ENCODE measurements around the gene TRAPPC3L. TPM values are rescaled to one million over a fixed set of nuclear protein-coding genes. Genes with fewer than 3 reads are reported as not detected.

The TRAPPC3L gene
- total RNA-seq, 1 donor = 0.45 TPM

DNA sequence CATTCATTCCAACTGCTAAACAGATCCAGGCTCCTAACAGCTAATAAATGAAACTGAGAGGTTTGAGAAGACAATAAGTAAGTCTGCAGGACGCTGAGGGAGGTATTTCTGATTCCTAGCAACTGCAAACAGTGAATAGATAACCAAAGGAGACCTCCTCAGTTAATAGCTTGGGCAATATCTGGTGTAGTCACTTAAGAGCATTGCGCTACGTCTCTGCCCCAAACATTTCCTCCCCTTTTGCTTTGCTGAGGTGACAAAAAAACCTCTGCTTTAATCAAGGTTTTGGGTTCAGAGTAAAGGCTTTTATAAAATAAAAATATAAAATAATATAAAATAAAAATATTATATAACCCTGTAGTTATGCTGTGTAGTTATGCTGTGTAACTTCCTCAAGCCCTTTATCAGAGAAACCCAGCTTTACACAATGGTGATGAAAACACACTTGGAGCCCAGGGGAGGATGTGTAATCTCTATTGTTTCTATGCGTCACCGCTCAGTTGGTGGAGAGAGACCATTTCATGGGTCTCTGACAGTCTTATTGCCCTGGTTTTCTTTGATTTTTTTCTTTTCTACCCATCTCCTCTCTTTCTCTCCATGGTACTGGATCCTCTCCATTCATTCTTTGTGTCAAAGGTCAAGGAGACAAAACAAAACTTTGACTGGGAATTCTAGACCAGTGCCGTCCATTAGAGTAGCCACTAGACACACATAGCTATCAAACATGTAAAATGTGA lies 53.0 kb downstream of the TRAPPC3L start:
- H3K4me3 ChIP-seq (ENCODE audit: low read depth, low read length) = no peak overlapping the region
- TF ChIP-seq, protein P1, sequence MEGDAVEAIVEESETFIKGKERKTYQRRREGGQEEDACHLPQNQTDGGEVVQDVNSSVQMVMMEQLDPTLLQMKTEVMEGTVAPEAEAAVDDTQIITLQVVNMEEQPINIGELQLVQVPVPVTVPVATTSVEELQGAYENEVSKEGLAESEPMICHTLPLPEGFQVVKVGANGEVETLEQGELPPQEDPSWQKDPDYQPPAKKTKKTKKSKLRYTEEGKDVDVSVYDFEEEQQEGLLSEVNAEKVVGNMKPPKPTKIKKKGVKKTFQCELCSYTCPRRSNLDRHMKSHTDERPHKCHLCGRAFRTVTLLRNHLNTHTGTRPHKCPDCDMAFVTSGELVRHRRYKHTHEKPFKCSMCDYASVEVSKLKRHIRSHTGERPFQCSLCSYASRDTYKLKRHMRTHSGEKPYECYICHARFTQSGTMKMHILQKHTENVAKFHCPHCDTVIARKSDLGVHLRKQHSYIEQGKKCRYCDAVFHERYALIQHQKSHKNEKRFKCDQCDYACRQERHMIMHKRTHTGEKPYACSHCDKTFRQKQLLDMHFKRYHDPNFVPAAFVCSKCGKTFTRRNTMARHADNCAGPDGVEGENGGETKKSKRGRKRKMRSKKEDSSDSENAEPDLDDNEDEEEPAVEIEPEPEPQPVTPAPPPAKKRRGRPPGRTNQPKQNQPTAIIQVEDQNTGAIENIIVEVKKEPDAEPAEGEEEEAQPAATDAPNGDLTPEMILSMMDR (IDR thresholded peaks at IDR 0.05; ENCODE audit: insufficient read depth, low read length) = no peak
- DNase-seq (ENCODE audit: low read depth) = peak; percentile 76

DNA sequence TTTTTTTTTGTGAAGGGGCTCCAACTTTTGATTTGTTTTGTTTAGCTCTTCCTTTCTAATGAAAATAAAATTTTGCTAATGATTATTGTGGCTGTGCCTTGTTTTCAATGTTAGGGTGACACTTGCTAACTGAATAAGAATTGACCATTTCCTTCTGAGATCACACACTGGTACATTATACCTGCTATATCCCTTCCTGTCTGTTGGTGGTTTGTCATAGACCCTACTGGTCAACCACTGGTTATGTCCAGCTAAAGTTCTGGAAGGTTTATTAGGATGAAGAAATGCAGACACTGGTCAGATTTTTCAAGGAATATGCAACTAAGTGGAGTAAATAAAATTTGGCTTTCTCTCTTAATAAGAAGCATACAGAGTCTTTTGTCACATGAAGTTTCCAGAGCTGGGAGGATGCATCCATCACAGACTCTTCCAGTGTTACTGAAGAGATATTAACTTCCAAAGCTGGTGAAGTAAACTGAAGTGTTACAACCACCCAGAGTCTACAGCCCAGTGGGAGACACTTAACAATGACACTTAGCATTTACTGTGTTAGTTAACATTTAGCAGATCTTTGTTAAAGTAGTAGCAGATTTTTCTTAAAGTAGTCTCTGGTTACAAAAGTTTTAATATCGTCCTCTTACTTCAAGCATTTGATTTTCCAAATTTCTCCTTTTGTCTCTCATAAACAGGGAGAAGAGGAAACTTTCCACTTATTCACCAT lies 53.7 kb downstream of the TRAPPC3L start:
- no peak overlapping the region for H3K4me3 ChIP-seq (ENCODE audit: low read depth, low read length)
- TF ChIP-seq, protein P1 (IDR thresholded peaks at IDR 0.05; ENCODE audit: insufficient read depth, low read length) = no peak

DNA sequence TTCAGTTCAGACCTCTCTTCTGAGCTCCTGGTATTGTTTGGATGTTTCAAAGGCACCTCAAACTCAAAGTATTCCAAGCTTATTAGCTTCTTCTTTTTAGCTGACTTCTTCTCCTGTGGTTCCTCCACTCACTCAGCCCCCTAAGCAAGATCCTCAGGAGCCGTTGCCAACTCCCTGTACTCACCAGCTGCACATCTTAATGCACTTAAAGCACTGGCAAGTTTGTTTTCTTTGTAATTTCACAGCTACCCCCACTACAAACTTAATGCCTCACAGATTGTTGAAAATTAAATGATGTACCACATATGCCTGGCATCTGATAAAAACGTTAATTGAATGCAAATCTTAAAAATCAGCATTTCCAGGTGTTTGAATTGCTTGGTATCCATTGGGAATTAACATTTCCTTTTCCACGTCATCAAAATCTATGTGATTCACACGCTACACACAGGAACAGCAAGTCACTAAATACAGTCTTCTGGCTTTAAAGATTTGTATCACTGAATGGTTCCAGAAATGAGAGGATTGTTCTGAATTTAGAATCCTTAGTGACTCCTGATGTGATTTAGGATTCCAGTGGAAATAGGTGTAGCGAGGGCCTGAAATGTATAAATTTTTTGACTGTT lies 59.8 kb downstream of the TRAPPC3L start:
- peak; percentile 45 for DNase-seq (ENCODE audit: low read depth)
- H3K4me3 ChIP-seq (ENCODE audit: low read depth, low read length) = no peak overlapping the region
- TF ChIP-seq, protein P1 (IDR thresholded peaks at IDR 0.05; ENCODE audit: insufficient read depth, low read length) = no peak

More for the DNA sequence above, 53.7 kb downstream of the TRAPPC3L start:
- no peak for DNase-seq (ENCODE audit: low read depth)

DNA sequence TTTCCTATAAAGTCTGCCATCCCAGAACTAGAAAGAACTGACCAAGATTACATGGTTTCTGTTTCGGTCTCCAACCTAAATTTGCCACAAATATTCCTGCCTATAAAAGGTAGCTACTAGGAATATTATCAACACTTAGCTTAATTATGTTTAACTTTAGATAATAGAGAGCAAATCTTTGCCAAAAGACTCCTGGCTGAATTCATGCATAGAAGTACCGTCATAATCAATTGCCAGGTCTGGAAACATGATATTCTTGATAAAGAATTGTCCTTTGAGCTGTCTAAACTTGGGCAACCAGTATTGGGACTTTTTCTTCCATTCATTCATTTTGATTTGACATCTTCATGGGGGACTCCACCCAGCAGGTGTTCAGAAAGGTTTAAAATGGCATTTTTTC lies 61.9 kb downstream of the TRAPPC3L start:
- TF ChIP-seq, protein P1 (IDR thresholded peaks at IDR 0.05; ENCODE audit: insufficient read depth, low read length) = no peak
- DNase-seq (ENCODE audit: low read depth) = no peak
- no peak overlapping the region for H3K4me3 ChIP-seq (ENCODE audit: low read depth, low read length)

DNA sequence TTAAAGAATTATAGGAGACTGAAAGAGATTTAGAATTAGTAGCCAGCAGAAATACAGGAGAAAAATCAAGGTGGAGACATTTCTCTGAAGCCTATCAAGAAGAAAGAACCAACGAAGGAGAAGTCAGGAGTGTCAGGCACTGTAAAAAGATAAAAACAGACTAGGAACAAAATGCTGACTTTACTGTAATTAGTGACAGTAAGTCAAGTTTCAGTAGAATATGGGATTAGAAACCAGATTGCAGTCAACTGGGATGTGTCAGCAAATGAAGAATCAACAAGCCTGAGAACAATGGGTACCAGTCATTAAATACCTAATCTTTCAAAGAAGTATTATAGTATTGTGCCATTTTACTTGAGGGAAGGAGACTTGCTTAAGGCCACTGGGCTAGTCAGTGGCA lies 62.7 kb downstream of the TRAPPC3L start:
- TF ChIP-seq, protein P1 (IDR thresholded peaks at IDR 0.05; ENCODE audit: insufficient read depth, low read length) = no peak
- H3K4me3 ChIP-seq (ENCODE audit: low read depth, low read length) = no peak overlapping the region
- DNase-seq (ENCODE audit: low read depth) = no peak

DNA sequence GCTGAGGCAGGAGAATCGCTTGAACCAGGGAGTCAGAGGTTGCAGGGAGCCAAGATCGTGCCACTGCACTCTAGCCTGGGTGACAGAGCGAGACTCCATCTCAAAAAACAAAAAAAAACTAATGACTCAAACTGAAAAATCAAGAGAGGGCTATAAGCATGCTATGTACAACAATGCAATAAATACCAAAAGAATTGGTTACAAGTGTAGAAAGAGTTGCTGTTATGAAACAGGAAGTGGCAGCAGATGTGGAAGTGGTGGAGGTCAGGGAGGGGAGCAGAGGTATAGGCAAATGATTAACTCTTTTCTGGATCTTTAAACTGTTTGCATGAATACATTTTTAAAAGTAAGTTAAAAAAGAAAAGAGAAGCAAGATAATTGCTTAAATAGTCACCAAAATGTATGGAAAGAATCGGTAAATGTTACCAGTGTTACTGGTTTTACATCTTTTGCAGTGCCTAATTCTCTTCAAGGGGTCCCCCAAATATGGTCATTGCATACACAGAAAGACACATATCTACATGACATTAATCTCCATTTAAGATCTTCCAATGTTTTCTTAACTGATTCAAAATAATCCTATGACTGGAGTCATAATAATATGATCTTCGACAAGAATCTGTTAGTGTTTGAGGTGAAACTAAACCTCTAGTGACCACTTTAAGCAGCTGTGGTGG lies 69.3 kb downstream of the TRAPPC3L start:
- H3K4me3 ChIP-seq (ENCODE audit: low read depth, low read length) = no peak overlapping the region
- DNase-seq (ENCODE audit: low read depth) = no peak
- TF ChIP-seq, protein P1 (IDR thresholded peaks at IDR 0.05; ENCODE audit: insufficient read depth, low read length) = no peak

All from fibroblast of the aortic adventitia (primary cell).